ENCODE results near the gene RANBP17. TPM values are rescaled to one million over a fixed set of nuclear protein-coding genes. Genes with fewer than 3 reads are reported as not detected.

Gene RANBP17
- total RNA-seq, 1 donor from 2014 or later, result 15.7 TPM

DNA sequence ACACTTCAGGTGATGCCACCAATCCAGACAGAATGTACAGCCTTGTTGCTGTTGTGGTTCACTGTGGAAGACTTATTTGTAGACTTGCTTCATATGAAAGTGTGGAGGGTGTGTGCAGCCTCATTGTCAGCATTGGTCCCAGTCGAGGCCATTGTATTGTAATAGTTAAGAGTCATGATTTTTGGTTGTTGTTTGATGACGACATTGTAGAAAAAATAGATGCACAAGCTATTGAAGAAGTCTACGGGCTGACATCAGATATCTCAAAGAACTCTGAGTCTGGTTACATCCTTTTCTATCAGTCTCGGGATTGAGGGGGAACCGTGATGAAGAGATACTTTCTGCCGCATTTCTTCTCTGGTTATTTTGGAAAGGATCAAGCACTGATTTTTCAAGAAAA, 390.9 kb downstream of the RANBP17 start:
- Mint-ChIP-seq H3K27me3 (ENCODE audit: unreplicated experiment) (no peaks in the 10 kb centered on the region), H3K4me3 (ENCODE audit: unreplicated experiment) (no peak overlapping the region), H3K27ac (ENCODE audit: unreplicated experiment) (no peak overlapping the region), H3K36me3 (ENCODE audit: unreplicated experiment) (peaks cover 27% of the 10 kb centered on the region), H3K4me1 (ENCODE audit: unreplicated experiment) (peaks cover 5% of the 10 kb centered on the region), H3K9me3 (ENCODE audit: unreplicated experiment) (peaks cover 19% of the 10 kb centered on the region)
- DNase-seq (ENCODE audit: extremely low spot score, unreplicated experiment), result no peak
- TF ChIP-seq CTCF (IDR thresholded peaks at IDR 0.05), result no peak

DNA sequence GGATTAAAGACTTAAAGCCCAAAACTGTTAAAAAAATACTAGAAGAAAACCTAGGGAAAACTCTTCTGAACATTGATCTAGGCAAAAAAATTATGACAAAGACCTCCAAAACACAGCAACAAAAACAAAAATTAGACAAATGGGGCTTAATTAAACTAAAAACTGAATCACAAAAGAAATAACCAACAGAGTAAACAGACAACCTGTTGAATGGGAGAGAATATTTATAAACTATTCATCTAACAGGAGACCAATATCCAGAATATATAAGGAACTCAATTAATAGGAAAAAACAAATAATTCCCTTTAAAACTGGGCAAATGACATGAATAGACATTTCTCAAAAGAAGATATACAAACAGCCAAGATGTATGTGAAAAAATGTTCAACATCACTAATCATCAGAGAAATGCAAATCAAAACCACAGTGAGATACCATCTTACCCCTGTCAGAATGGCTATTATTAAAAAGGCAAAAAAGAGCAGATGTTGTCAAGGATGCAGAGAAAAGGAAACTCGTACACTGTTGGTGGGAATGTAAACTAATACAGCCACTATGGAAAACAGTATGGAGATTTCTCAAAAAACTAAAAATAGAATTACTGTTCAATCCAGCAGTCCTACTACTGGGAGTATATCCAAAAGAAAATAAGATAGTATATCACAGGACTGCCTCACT, 397.1 kb downstream of the RANBP17 start:
- no peak for DNase-seq (ENCODE audit: extremely low spot score, unreplicated experiment)
- no peaks in the 10 kb centered on the region for H3K27me3 Mint-ChIP-seq (ENCODE audit: unreplicated experiment)
- no peaks in the 10 kb centered on the region for H3K9me3 Mint-ChIP-seq (ENCODE audit: unreplicated experiment)
- no peaks in the 10 kb centered on the region for H3K36me3 Mint-ChIP-seq (ENCODE audit: unreplicated experiment)
- H3K27ac Mint-ChIP-seq (ENCODE audit: unreplicated experiment), result no peak overlapping the region
- no peaks in the 10 kb centered on the region for H3K4me1 Mint-ChIP-seq (ENCODE audit: unreplicated experiment)
- TF ChIP-seq CTCF (IDR thresholded peaks at IDR 0.05), result no peak
- no peak overlapping the region for H3K4me3 Mint-ChIP-seq (ENCODE audit: unreplicated experiment)

GRCh38 chr5:171261361-171261760, 399.5 kb downstream of the RANBP17 start:
- no peaks in the 10 kb centered on the region for H3K9me3 Mint-ChIP-seq (ENCODE audit: unreplicated experiment)
- TF ChIP-seq CTCF (IDR thresholded peaks at IDR 0.05), result no peak
- DNase-seq (ENCODE audit: extremely low spot score, unreplicated experiment), result no peak
- no peaks in the 10 kb centered on the region for H3K36me3 Mint-ChIP-seq (ENCODE audit: unreplicated experiment)
- no peak overlapping the region for H3K4me3 Mint-ChIP-seq (ENCODE audit: unreplicated experiment)
- H3K27me3 Mint-ChIP-seq (ENCODE audit: unreplicated experiment), result no peaks in the 10 kb centered on the region
- H3K4me1 Mint-ChIP-seq (ENCODE audit: unreplicated experiment), result no peaks in the 10 kb centered on the region
- no peak overlapping the region for H3K27ac Mint-ChIP-seq (ENCODE audit: unreplicated experiment)

GRCh38 chr5:171261904-171262303, 400.1 kb downstream of the RANBP17 start:
- no peaks in the 10 kb centered on the region for H3K36me3 Mint-ChIP-seq (ENCODE audit: unreplicated experiment)
- no peak for TF ChIP-seq CTCF (IDR thresholded peaks at IDR 0.05)
- no peak overlapping the region for H3K27ac Mint-ChIP-seq (ENCODE audit: unreplicated experiment)
- H3K27me3 Mint-ChIP-seq (ENCODE audit: unreplicated experiment), result no peaks in the 10 kb centered on the region
- H3K4me1 Mint-ChIP-seq (ENCODE audit: unreplicated experiment), result no peaks in the 10 kb centered on the region
- H3K4me3 Mint-ChIP-seq (ENCODE audit: unreplicated experiment), result no peak overlapping the region
- H3K9me3 Mint-ChIP-seq (ENCODE audit: unreplicated experiment), result no peaks in the 10 kb centered on the region
- DNase-seq (ENCODE audit: extremely low spot score, unreplicated experiment), result no peak

DNA sequence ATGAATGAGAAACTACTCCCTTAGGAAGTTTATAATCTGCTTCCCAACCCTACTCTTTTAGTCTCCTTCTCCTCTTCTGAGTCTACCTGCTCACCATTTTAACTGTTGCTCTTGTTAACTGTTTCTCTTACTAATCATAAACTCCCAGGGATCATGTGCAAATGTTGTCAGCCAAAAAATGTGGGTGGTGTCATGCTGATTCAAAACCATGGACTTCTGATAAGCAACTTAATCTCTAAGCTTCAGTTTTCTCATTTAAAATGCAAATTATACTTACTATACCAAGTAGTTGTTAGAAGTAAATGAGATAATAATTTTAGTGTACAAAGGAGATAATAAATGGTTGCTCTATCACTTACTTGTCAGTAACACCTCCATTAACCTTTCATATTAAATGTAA, 401.4 kb downstream of the RANBP17 start:
- Mint-ChIP-seq H3K27ac (ENCODE audit: unreplicated experiment) (no peak overlapping the region), H3K9me3 (ENCODE audit: unreplicated experiment) (no peaks in the 10 kb centered on the region), H3K27me3 (ENCODE audit: unreplicated experiment) (no peaks in the 10 kb centered on the region), H3K4me3 (ENCODE audit: unreplicated experiment) (no peak overlapping the region), H3K36me3 (ENCODE audit: unreplicated experiment) (no peaks in the 10 kb centered on the region), H3K4me1 (ENCODE audit: unreplicated experiment) (no peaks in the 10 kb centered on the region)
- no peak for TF ChIP-seq CTCF (IDR thresholded peaks at IDR 0.05)
- no peak for DNase-seq (ENCODE audit: extremely low spot score, unreplicated experiment)

Data from osteocyte (in vitro differentiated cells).